Heart left ventricle (tissue), 16 donors: Measurements from ENCODE around the gene SULT2B1. TPM values are rescaled to one million over a fixed set of nuclear protein-coding genes. Genes with fewer than 3 reads are reported as not detected.
A peak's percentile ranks its signal among the peaks of the same experiment; 100 is the strongest.

Source experiments
- ATAC-seq, 4 donors: fragments of 200-7000 bp; cut with Tn5 transposase; one replicate each; pipeline ENCODE4 v1.9.1; 2020 to 2022; ENCODE audit warnings: moderate library complexity in 4 of 4, mild to moderate bottlenecking in 3 of 4, moderate number of reproducible peaks in 1 of 4
- DNase-seq, 5 donors: peaks; one replicate each; pipeline ENCODE4 v3.0.0-alpha.2; 2020
- H3K27ac ChIP-seq, 12 donors: fragments of 200-600 bp; sonication (generic) in 4 of 12; one replicate each; pipeline versions ENCODE4 v1.5.0 to v1.8.0; 2016 to 2022; ENCODE audit warnings: mild to moderate bottlenecking in 2 of 12
- H3K27me3 ChIP-seq, 9 donors: fragments of 200-600 bp; sonication (generic) in 2 of 9; one replicate each; pipeline versions ENCODE4 v1.5.1 to v1.8.0; 2016 to 2022; ENCODE audit warnings: mild to moderate bottlenecking in 3 of 9
- H3K36me3 ChIP-seq, 9 donors: fragments of 200-600 bp; sonication (generic) in 2 of 9; one replicate each; pipeline versions ENCODE4 v1.5.0 to v1.8.0; 2018 to 2022; ENCODE audit warnings: mild to moderate bottlenecking in 2 of 9
- H3K4me1 ChIP-seq, 12 donors: fragments of 200-600 bp; sonication (generic) in 4 of 12; one replicate each; pipeline versions ENCODE4 v1.5.0 to v1.8.0; 2016 to 2022; ENCODE audit warnings: mild to moderate bottlenecking in 3 of 12
- H3K4me3 ChIP-seq, 12 donors: fragments of 200-600 bp; sonication (generic) in 4 of 12; one replicate each; pipeline versions ENCODE4 v1.5.0 to v1.8.0; 2017 to 2022; ENCODE audit warnings: mild to moderate bottlenecking in 9 of 12, moderate library complexity in 4 of 12
- H3K9me3 ChIP-seq, 12 donors: fragments of 200-600 bp; sonication (generic) in 4 of 12; one replicate each; pipeline versions ENCODE4 v1.5.0 to v1.8.0; 2016 to 2022; ENCODE audit warnings: mild to moderate bottlenecking in 1 of 12
- POLR2A ChIP-seq, 2 donors: fragments of 450-650 bp; IDR thresholded peaks; one replicate each; pipeline ENCODE4 v1.6.1; 2017; ENCODE audit warnings: antibody characterized with exemption in 2 of 2, mild to moderate bottlenecking in 2 of 2, moderate library complexity in 2 of 2
- WGBS, 4 donors: extraction: QIAGEN DNeasy Blood & Tissue Kit in 2 of 4; methylation state at CpG; one replicate each; pipeline versions ENCODE4 v1.1.5 to v1.1.7; 2013 to 2018; 5-methylcytosine and 5-hydroxymethylcytosine counted together
- intact Hi-C, 10 donors: fragments of 100-400 bp; cut with DNase I; formaldehyde crosslinking; loops; one replicate each; pipeline versions ENCODE4 v1.11.1 to v1.14.2; 2022
- polyA plus RNA-seq, 2 donors: library from polyadenylated mRNA; stranded (reverse); fragments of 200-250 nt; gene quantifications; one replicate each; pipeline ENCODE4 v1.2.3, GENCODE V29; 2013
- total RNA-seq, 9 donors: library from RNA; depleted of rRNA in 2 of 9; stranded (reverse); fragments of >200 nt in 2 of 9; fragmentation: NEBNext Ultra II Directional in 3 of 9; extraction: Animal tissue kit (Norgen Biotek cat#: 25700) in 3 of 9; gene quantifications; one replicate each; pipeline versions ENCODE4 v1.1.0 to v1.2.4, GENCODE V29; 2016 to 2023
- TF ChIP-seq, protein P1 (sequence below), 12 donors: fragments of 200-600 bp; sonication (generic) in 4 of 12; IDR thresholded peaks; one replicate each; pipeline versions ENCODE4 v1.5.0 to v1.8.0; 2018 to 2022; ENCODE audit warnings: antibody characterized with exemption in 12 of 12, mild to moderate bottlenecking in 5 of 12
- donor health status: ischemic (EF 13 %, LVEDD 7.1; RV severe dilation, severe dysfunction).
- donor health status: healthy with polysubstance abuse.
- donor health status: DM: no; HTN: yes; CAD: no.
- donor health status: DM: no; HTN: no; CAD: no.
- donor health status: ischemic (EF 25% LVEDD 6.9; RV normal size, moderate dysfunction).
- donor health status: ischemic (EF 25% LVEDD 5.7; RV mildly dilated, moderate dysfunction).
- donor health status: healthy.
- donor health status: DM: yes; HTN: yes; CAD: no.
- donor health status: ischemic (EF 35%, LVEDD 5.7; RV mildly dilated, moderate dysfunction).
- donor health status: nonischemic (EF 11% LVEDD 7.7; RV severe dilation, severe dysfunction).
- donor health status: DM: yes; HTN: yes; CAD: no.
- donor health status: PGD.
- donor health status: ischemic (EF 29% LVEDD 5.4; RV normal size, mild dysfunction).
- donor health status: nonischemic (EF 23%, LVEDD 6.1; RV moderate dilation, normal function).

SULT2B1 gene
- total and polyA plus RNA-seq, 11 donors = 0.19 to 0.45 TPM; not detected in 9

DNA sequence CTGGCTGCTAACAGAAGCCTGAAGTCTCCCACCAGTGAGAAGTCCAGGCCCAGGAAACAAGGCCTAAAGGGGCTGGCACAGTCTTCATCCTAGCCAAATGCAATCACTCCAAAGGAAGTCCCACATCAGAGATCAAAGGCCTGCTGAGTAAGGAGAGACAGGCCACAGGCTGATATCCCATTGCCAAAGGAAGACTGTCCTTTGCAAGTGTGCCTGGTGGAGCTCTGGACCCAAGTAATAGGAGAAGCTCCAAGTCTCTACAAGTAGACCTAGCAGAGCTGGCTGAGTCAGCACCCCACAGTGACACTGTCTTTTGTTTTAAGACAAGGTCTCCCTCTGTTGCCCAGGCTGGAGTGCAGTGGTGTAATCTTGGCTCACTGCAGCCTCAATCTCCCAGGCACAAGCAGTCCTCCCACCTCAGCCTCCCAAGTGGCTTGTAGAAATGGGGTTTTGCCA, 80.7 kb downstream of the SULT2B1 start:
- Histone ChIP-seq H3K4me3 (no peak overlapping the region), H3K27me3 (no peaks in the 10 kb centered on the region), H3K4me1 (peaks cover 20 to 76% (median 54%) of the 10 kb centered on the region in 12 donors), H3K27ac (peak overlapping the region in 9 of 12 donors; percentile 92 to 98 (median 97)), H3K36me3 (peaks cover 0 to 44% (median 3%) of the 10 kb centered on the region in 9 donors), H3K9me3 (no peaks in the 10 kb centered on the region)
- intact Hi-C loops = no loop called here
- no peak for TF ChIP-seq POLR2A (IDR thresholded peaks at IDR 0.05)
- TF ChIP-seq, protein P1, sequence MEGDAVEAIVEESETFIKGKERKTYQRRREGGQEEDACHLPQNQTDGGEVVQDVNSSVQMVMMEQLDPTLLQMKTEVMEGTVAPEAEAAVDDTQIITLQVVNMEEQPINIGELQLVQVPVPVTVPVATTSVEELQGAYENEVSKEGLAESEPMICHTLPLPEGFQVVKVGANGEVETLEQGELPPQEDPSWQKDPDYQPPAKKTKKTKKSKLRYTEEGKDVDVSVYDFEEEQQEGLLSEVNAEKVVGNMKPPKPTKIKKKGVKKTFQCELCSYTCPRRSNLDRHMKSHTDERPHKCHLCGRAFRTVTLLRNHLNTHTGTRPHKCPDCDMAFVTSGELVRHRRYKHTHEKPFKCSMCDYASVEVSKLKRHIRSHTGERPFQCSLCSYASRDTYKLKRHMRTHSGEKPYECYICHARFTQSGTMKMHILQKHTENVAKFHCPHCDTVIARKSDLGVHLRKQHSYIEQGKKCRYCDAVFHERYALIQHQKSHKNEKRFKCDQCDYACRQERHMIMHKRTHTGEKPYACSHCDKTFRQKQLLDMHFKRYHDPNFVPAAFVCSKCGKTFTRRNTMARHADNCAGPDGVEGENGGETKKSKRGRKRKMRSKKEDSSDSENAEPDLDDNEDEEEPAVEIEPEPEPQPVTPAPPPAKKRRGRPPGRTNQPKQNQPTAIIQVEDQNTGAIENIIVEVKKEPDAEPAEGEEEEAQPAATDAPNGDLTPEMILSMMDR (IDR thresholded peaks at IDR 0.05) = no peak
- DNase-seq (no peak), ATAC-seq (no peak)

DNA sequence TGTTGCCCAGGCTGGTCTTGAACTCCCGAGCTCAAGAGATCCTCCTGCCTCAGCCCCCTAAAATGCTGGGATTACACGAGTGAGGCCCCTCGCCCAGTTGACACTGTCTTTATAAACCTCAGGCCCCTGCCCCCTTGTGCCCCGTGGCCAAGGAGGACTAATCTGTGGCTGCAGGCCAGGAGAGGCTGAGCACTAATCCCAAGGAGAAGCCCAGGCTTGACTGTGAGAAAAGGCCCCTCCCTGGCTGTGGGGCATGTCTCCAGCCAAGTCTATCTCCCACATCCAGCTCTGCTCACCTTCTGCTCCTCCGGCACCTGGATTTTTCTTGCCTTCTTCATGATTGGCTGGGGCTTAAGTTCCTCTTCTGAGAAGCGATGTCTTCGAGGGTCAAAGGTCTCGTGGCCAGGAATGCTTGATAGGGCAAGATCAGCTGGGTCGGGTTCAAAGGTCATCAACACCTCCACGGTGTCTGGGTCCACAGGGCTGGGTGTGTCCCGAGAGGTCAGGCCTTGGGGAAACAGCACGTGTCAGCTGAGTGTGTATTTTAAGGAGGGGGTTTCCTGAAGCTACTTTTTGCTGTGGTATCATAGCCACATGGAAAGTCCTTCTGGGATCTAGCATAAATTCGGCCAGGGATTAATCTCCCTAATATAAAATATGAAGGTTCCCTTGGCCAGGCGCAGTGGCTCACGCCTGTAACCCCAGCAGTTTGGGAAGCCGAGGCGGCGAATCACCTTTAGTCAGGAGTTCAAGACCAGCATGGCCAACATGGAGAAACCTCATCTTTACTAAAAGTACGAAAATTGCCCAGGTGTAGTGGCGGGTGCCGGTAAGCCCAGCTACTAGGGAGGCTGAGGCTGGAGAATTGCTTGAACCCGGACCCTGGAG, 81.4 kb downstream of the SULT2B1 start:
- Histone ChIP-seq H3K36me3 (peaks cover 0 to 44% (median 3%) of the 10 kb centered on the region in 9 donors), H3K4me1 (peaks cover 20 to 78% (median 55%) of the 10 kb centered on the region in 12 donors), H3K27me3 (no peaks in the 10 kb centered on the region), H3K27ac (peak overlapping the region; percentile 62 to 100 (median 96)), H3K4me3 (peak overlapping the region in 9 of 12 donors; percentile 59 to 93 (median 85)), H3K9me3 (no peaks in the 10 kb centered on the region)
- DNase-seq = peak in 1 of 5 donors; percentile 42
- TF ChIP-seq POLR2A (IDR thresholded peaks at IDR 0.05) = no peak
- TF ChIP-seq, protein P1 (IDR thresholded peaks at IDR 0.05) = no peak
- no peak for ATAC-seq
- intact Hi-C loops = no loop called here
- WGBS, 4 donors = 72 to 79% (median 75%) methylated on average over 21 to 22 of the region's 22 CpGs

DNA sequence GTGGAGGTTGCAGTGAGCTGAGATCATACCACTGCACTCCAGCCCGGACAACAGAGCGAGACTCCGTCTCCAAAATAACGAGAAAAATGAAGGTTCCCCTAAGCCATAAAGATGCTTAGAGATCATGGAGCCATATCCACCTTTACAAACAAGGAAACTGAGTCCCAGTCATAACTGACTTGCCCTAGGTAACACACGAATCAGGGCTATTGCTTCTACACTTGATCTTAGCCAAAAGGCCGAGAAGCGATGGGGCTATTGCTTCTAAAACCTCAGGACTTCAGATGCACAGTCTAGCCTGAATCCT, 82.0 kb downstream of the SULT2B1 start:
- intact Hi-C loops = no loop called here
- peak overlapping the region in 10 of 12 donors; percentile 34 to 93 (median 82) for H3K4me3 ChIP-seq
- no peak for TF ChIP-seq POLR2A (IDR thresholded peaks at IDR 0.05)
- TF ChIP-seq, protein P1 (IDR thresholded peaks at IDR 0.05) = no peak

More for the DNA sequence above, 82.0 kb downstream of the SULT2B1 start:
- peaks cover 0 to 41% (median 3%) of the 10 kb centered on the region in 9 donors for H3K36me3 ChIP-seq
- no peaks in the 10 kb centered on the region for H3K9me3 ChIP-seq
- no peaks in the 10 kb centered on the region for H3K27me3 ChIP-seq
- 26 to 51% (median 42%) methylated on average over 7 of the region's 7 CpGs for WGBS, 4 donors
- DNase-seq (no peak), ATAC-seq (no peak)
- peak overlapping the region; percentile 62 to 100 (median 96) for H3K27ac ChIP-seq
- peaks cover 20 to 84% (median 58%) of the 10 kb centered on the region in 12 donors for H3K4me1 ChIP-seq
